B cell (primary cell): ENCODE results near the gene TMEM205. TPM values are rescaled to one million over a fixed set of nuclear protein-coding genes. Genes with fewer than 3 reads are reported as not detected.
"Not testable (repeated sequence)": the region's sequence is repeated elsewhere in the genome, so short reads cannot be mapped to it uniquely, and the experiment has no call there.

ENCODE experiments used
- ATAC-seq: fragments of 200-7000 bp; cut with Tn5 transposase; one replicate; pipeline ENCODE4 v1.10.0; 2021; ENCODE audit warnings: low read depth, mild to moderate bottlenecking, moderate number of reproducible peaks, moderate library complexity
- CTCF ChIA-PET: fragments of 350-600 bp; sonication (Branson Sonifier 250); formaldehyde crosslinking; loops from one replicate; lab custom pipeline; 2021; ENCODE audit warnings: antibody characterized with exemption, inconsistent platforms; lab: Charles Lee
- POLR2A ChIA-PET: fragments of 350-600 bp; sonication (Branson Sonifier 250); formaldehyde crosslinking; loops from one replicate; lab custom pipeline; 2021; ENCODE audit warnings: antibody characterized with exemption; lab: Charles Lee
- DNase-seq: peaks from one replicate; pipeline ENCODE4 v3.0.0; 2013
- H2AFZ ChIP-seq: 2 replicates; pipeline ENCODE4 v1.6.1; 2012; ENCODE audit warnings: mild to moderate bottlenecking, low read depth, low read length; ENCODE audit not compliant: insufficient read depth, poor library complexity, severe bottlenecking
- H3K27ac ChIP-seq, 2 donors: 1 replicate in 1 of 2; 2 replicates in 1 of 2; pipeline ENCODE4 v1.5.1; 2012 to 2013; ENCODE audit warnings: low read length in 2 of 2, mild to moderate bottlenecking in 2 of 2, moderate library complexity in 1 of 2
- H3K27me3 ChIP-seq, 4 experiments: fragments of 200-600 bp in 1 of 4; sonication (generic) in 1 of 4; replicated peaks in 1 of 4; 1 replicate in 2 of 4; 2 replicates in 2 of 4; pipeline versions ENCODE4 v1.6.1 to v1.7.0; 2013 to 2016; ENCODE audit warnings: low read length in 3 of 4, mild to moderate bottlenecking in 2 of 4, mixed read lengths in 1 of 4, moderate library complexity in 1 of 4; ENCODE audit not compliant: insufficient read depth in 4 of 4, control insufficient read depth in 3 of 4; ENCODE audit errors: control extremely low read depth in 1 of 4
- H3K36me3 ChIP-seq, 2 experiments: replicated peaks in 1 of 2; 1 replicate in 1 of 2; 2 replicates in 1 of 2; pipeline versions ENCODE4 v1.6.1 to v1.7.1; 2013; ENCODE audit warnings: low read length in 1 of 2; ENCODE audit not compliant: insufficient read depth in 2 of 2, control insufficient read depth in 1 of 2; ENCODE audit errors: control extremely low read depth in 1 of 2, extremely low read depth in 1 of 2
- H3K4me1 ChIP-seq, 2 donors: fragments of 200-600 bp in 1 of 2; sonication (generic) in 1 of 2; 1 replicate in 1 of 2; 2 replicates in 1 of 2; pipeline versions ENCODE4 v1.5.1 to v1.6.1; 2013 to 2017; ENCODE audit warnings: low read length in 2 of 2; ENCODE audit not compliant: control insufficient read depth in 2 of 2, insufficient read depth in 2 of 2
- H3K4me2 ChIP-seq: replicated peaks from 2 replicates; pipeline ENCODE3; 2012; ENCODE audit warnings: mild to moderate bottlenecking, low read depth, low read length; ENCODE audit not compliant: poor library complexity, severe bottlenecking
- H3K4me3 ChIP-seq, 5 experiments: fragments of 200-600 bp in 1 of 5; sonication (generic) in 1 of 5; 1 replicate in 3 of 5; 2 replicates in 2 of 5; pipeline versions ENCODE4 v1.5.1 to v1.7.0; 2011 to 2016; ENCODE audit warnings: low read length in 4 of 5, mild to moderate bottlenecking in 4 of 5, low read depth in 2 of 5, control low read depth in 1 of 5, moderate library complexity in 1 of 5; ENCODE audit not compliant: insufficient read depth in 1 of 5; ENCODE audit errors: control extremely low read depth in 1 of 5, extremely low read depth in 1 of 5
- H3K79me2 ChIP-seq: fragments of 200-600 bp; sonication (generic); one replicate; pipeline ENCODE4 v1.6.0; 2016; ENCODE audit warnings: low read length; ENCODE audit not compliant: control insufficient read depth, insufficient read depth
- H3K9ac ChIP-seq: fragments of 200-600 bp; sonication (generic); 2 replicates; pipeline ENCODE4 v1.6.1; 2017; ENCODE audit warnings: mild to moderate bottlenecking, low read length, moderate library complexity
- H3K9me3 ChIP-seq, 3 donors: one replicate each; pipeline versions ENCODE4 v1.6.1 to v1.7.1; 2013; ENCODE audit warnings: low read length in 2 of 3; ENCODE audit not compliant: control insufficient read depth in 2 of 3, insufficient read depth in 1 of 3; ENCODE audit errors: control extremely low read depth in 1 of 3
- H4K20me1 ChIP-seq: 2 replicates; pipeline ENCODE4 v1.6.0; 2012; ENCODE audit warnings: mild to moderate bottlenecking, low read length; ENCODE audit not compliant: insufficient read depth, control insufficient read depth, poor library complexity, severe bottlenecking
- H3K27ac Mint-ChIP-seq: one replicate; pipeline ENCODE4 v1.8.0; 2021; ENCODE audit warnings: mixed read lengths
- H3K27me3 Mint-ChIP-seq: one replicate; pipeline ENCODE4 v1.8.0; 2021; ENCODE audit warnings: mixed read lengths
- H3K4me1 Mint-ChIP-seq: one replicate; pipeline ENCODE4 v1.8.0; 2021; ENCODE audit warnings: mixed read lengths
- H3K4me3 Mint-ChIP-seq: one replicate; pipeline ENCODE4 v1.8.0; 2021; ENCODE audit warnings: mixed read lengths
- H3K9me3 Mint-ChIP-seq: one replicate; pipeline ENCODE4 v1.8.0; 2022; ENCODE audit warnings: mixed read lengths; ENCODE audit not compliant: insufficient read depth
- EZH2 ChIP-seq: IDR thresholded peaks from 2 replicates; pipeline ENCODE4 v1.6.1; 2012; ENCODE audit warnings: borderline replicate concordance, low read depth, mild to moderate bottlenecking, moderate library complexity, low read length; ENCODE audit not compliant: insufficient read depth, poor library complexity, severe bottlenecking
- WGBS: methylation state at CpG from one replicate; pipeline ENCODE4 v1.1.5; 2013; ENCODE audit warnings: missing lambda C conversion rate; ENCODE audit not compliant: insufficient coverage; 5-methylcytosine and 5-hydroxymethylcytosine counted together
- intact Hi-C: fragments of 100-400 bp; cut with micrococcal nuclease; formaldehyde crosslinking; loops from one replicate; pipeline ENCODE4 v1.10.0; 2022
- polyA plus RNA-seq: library from polyadenylated mRNA; depleted of rRNA; stranded (reverse); fragments of >200 nt; gene quantifications from 2 replicates; pipeline ENCODE4 v1.2.3, GENCODE V29; 2012
- total RNA-seq, 2 donors: library from RNA; stranded (reverse); fragments of 120-200 nt in 1 of 2; gene quantifications; 1 replicate in 1 of 2; 2 replicates in 1 of 2; pipeline versions ENCODE4 v1.2.3 to v1.2.4, GENCODE V29; 2013 to 2022
- TF ChIP-seq, protein P1 (sequence below): fragments of 200-600 bp; IDR thresholded peaks from one replicate; pipeline ENCODE4 v1.8.0; 2022; ENCODE audit warnings: antibody characterized with exemption, mild to moderate bottlenecking

The TMEM205 gene
- total and polyA plus RNA-seq, 2 donors (not counting 1 experiment from before 2014, with no cell fraction given), result 48.5 to 152 TPM

DNA sequence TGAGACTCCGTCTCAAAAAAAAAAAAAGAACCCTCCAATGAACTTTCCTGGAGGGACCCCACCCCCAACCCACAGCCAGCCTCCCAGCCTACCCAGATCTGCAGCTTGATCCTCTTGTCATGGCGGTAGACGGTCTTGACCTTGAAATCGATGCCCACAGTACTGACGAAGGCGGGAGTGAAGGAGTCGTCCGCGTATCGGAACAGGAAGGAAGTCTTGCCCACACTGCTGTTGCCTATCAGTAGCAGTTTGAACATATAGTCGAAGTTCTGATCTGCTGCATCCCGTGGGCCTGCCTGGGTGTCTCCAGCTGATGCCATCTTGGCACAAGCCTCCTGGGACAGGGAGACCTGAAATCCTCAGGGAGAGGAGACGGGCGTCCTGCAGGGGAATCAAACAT lies 9.0 kb downstream of the TMEM205 start:
- H4K20me1 ChIP-seq, result no peaks in the 10 kb centered on the region
- H3K9me3 ChIP-seq, result peaks cover 0 to 13% (median 0%) of the 10 kb centered on the region in 3 donors
- peak overlapping the region in 1 of 5 experiments; percentile 11 for H3K4me3 ChIP-seq
- H3K36me3 ChIP-seq, result peaks cover 8 to 12% of the 10 kb centered on the region in 2 experiments
- no peaks in the 10 kb centered on the region for H3K27me3 ChIP-seq
- ATAC-seq, result no peak
- POLR2A ChIA-PET, result interaction anchor here (0.7 kb wide), 2 partner anchors 86 to 1421 kb away, joined by 3 to 9 read pairs; no protein-coding TSS in a partner anchor
- TF ChIP-seq EZH2, result no peak
- TF ChIP-seq, protein P1, sequence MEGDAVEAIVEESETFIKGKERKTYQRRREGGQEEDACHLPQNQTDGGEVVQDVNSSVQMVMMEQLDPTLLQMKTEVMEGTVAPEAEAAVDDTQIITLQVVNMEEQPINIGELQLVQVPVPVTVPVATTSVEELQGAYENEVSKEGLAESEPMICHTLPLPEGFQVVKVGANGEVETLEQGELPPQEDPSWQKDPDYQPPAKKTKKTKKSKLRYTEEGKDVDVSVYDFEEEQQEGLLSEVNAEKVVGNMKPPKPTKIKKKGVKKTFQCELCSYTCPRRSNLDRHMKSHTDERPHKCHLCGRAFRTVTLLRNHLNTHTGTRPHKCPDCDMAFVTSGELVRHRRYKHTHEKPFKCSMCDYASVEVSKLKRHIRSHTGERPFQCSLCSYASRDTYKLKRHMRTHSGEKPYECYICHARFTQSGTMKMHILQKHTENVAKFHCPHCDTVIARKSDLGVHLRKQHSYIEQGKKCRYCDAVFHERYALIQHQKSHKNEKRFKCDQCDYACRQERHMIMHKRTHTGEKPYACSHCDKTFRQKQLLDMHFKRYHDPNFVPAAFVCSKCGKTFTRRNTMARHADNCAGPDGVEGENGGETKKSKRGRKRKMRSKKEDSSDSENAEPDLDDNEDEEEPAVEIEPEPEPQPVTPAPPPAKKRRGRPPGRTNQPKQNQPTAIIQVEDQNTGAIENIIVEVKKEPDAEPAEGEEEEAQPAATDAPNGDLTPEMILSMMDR, result no peak
- no peak overlapping the region for H3K4me2 ChIP-seq
- peak overlapping the region; percentile 0 for H2AFZ ChIP-seq
- Mint-ChIP-seq H3K4me1 (peaks cover 21% of the 10 kb centered on the region), H3K9me3 (no peaks in the 10 kb centered on the region), H3K27me3 (no peaks in the 10 kb centered on the region), H3K27ac (peak overlapping the region; percentile 46), H3K4me3 (no peak overlapping the region)
- H3K27ac ChIP-seq, result no peak overlapping the region
- intact Hi-C loops, result no loop called here
- no peak overlapping the region for H3K9ac ChIP-seq
- H3K79me2 ChIP-seq, result no peaks in the 10 kb centered on the region
- 34% methylated on average over 13 of the region's 14 CpGs for WGBS
- peak; percentile 11 for DNase-seq
- peaks cover 10 to 16% of the 10 kb centered on the region in 2 donors for H3K4me1 ChIP-seq
- CTCF ChIA-PET, result no interaction called here

DNA sequence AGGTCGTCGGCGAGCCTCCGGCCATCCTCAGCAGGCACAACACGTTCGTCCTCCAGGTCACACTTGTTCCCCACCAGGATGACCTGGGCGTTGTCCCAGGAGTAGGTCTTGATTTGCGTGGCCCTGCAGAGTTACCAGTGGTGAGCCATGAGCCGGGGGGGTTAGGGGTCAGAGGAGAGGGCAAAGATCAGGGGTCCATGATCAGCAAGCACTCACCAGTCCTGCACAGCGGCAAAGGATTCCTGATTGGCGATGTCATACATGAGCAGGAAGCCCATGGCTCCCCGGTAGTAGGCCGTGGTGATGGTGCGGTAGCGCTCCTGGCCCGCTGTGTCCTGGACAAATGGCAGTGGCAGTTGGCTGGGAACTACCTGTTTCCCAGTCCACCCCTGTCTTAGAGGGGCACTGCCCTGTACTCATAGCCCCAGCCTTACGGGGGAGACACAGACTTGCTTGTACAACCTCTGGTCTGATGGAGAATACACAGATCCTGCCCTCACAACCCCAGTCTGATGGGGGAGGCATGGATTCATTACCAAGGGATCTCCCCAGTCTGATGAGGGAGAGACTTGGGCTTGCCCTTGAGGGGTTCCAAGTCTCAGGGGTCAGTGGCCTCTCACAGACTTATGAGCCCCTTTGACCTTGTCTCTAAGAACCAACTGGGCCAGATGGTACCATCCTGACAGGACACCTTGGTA lies 10.5 kb downstream of the TMEM205 start:
- Histone ChIP-seq H3K4me3 (no peak overlapping the region), H3K9me3 (peaks cover 0 to 13% (median 0%) of the 10 kb centered on the region in 3 donors), H4K20me1 (no peaks in the 10 kb centered on the region), H2AFZ (no peak overlapping the region), H3K4me2 (no peak overlapping the region), H3K4me1 (peaks cover 10 to 16% of the 10 kb centered on the region in 2 donors), H3K36me3 (peaks cover 6 to 10% of the 10 kb centered on the region in 2 experiments), H3K79me2 (no peaks in the 10 kb centered on the region), H3K27me3 (no peaks in the 10 kb centered on the region), H3K9ac (no peak overlapping the region), H3K27ac (no peak overlapping the region)
- no peaks in the 10 kb centered on the region for H3K27me3 Mint-ChIP-seq
- no peaks in the 10 kb centered on the region for H3K9me3 Mint-ChIP-seq
- no peak overlapping the region for H3K4me3 Mint-ChIP-seq
- no peak overlapping the region for H3K27ac Mint-ChIP-seq
- POLR2A ChIA-PET, result no interaction called here
- TF ChIP-seq EZH2, result no peak
- TF ChIP-seq, protein P1, result no peak
- CTCF ChIA-PET, result no interaction called here
- no peak for DNase-seq
- intact Hi-C loops, result no loop called here
- H3K4me1 Mint-ChIP-seq, result peaks cover 21% of the 10 kb centered on the region
- over 99% methylated on average over 16 of the region's 17 CpGs for WGBS
- no peak for ATAC-seq

DNA sequence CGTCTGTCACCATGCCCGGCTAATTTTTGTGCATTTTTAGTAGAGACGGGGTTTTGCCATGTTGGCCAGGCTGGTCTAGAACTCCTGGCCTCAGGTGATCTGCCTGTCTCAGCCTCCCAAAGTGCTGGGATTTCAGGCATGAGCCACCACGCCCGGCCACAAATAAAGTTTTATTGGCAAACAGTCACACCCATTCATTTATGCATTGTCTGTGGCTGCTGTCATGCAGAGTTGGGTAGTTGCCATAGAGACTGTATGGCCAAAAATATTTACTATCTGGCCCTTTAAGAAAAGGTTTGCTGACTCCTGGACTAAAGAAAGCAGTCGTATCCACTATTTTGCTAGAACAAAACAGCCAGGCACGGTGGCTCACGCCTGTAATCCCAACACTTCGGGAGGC lies 12.2 kb downstream of the TMEM205 start:
- H3K4me2 ChIP-seq, H3K27me3 ChIP-seq, H4K20me1 ChIP-seq, H3K27ac Mint-ChIP-seq, H3K4me1 ChIP-seq, H3K4me3 ChIP-seq, POLR2A ChIA-PET, ATAC-seq, CTCF ChIA-PET, H3K27me3 Mint-ChIP-seq, intact Hi-C loops, H3K79me2 ChIP-seq, H3K9me3 Mint-ChIP-seq, H3K36me3 ChIP-seq, H3K4me3 Mint-ChIP-seq, H3K27ac ChIP-seq, H3K9ac ChIP-seq, H2AFZ ChIP-seq: not testable (repeated sequence)
- peaks cover 13% of the 10 kb centered on the region for H3K4me1 Mint-ChIP-seq
- H3K9me3 ChIP-seq, result peaks cover 0 to 13% (median 0%) of the 10 kb centered on the region in 3 donors
- WGBS, result 97% methylated on average over 7 of the region's 9 CpGs
- peak; percentile 19 for DNase-seq
